ENCODE data around the gene TEX22.

DNA sequence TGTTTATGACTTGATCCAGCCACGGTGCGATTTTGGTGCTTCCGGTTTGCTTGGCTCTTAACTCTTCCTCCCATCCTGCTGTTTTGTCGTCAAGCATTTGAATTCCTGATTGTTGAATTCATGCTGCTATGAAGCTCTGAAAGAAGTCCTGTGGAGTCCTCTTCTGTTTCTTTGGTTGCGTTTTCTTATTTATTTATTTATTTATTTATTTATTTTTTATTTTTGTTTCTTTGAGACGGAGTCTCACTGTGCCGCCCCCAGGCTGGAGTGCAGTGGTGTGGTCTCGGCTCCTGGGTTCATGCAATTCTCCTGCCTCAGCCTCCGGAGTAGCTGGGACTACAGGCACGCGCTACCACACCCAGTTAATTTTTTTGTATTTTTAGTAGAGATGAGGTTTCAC, 18.3 kb downstream of the TEX22 start:
- TF ChIP-seq CTCF (IDR thresholded peaks at IDR 0.05) (no peak), POLR2A (IDR thresholded peaks at IDR 0.05) (no peak)
